ENCODE results near the gene PRR29.
"Not testable (repeated sequence)": the region's sequence is repeated elsewhere in the genome, so short reads cannot be mapped to it uniquely, and the experiment has no call there.

Gene PRR29

GRCh38 chr17:63975541-63976092 is 22.5 kb upstream of the PRR29 start:
- DNase-seq, result no peak
- no CpG with 5 or more reads among the region's 2 CpGs for WGBS (ENCODE audit: extremely low coverage, insufficient coverage, insufficient read length)
- Histone ChIP-seq H3K18ac (ENCODE audit: low read length) (no peak overlapping the region), H4K91ac (ENCODE audit: low read depth, low read length) (no peak overlapping the region), H3K79me1 (ENCODE audit: low read length) (no peaks in the 10 kb centered on the region), H2BK5ac (ENCODE audit: low read depth, low read length, poor library complexity) (no peak overlapping the region), H2AK5ac (ENCODE audit: low read length) (no peak overlapping the region), H3K4ac (ENCODE audit: low read depth, low read length) (no peak overlapping the region), H4K8ac (ENCODE audit: low read depth, low read length) (no peak overlapping the region), H3K27me3 (ENCODE audit: insufficient read depth, low read length) (no peaks in the 10 kb centered on the region), H3K27ac (ENCODE audit: low read depth, low read length) (no peak overlapping the region), H3K9ac (ENCODE audit: low read length) (no peak overlapping the region), H2AFZ (ENCODE audit: insufficient read depth, low read length, poor library complexity) (no peak overlapping the region), H3K9me3 (ENCODE audit: insufficient read depth, low read depth, low read length) (peaks cover 5% of the 10 kb centered on the region), H2BK120ac (ENCODE audit: insufficient read depth, low read length, poor library complexity) (no peak overlapping the region), H3K79me2 (ENCODE audit: control insufficient read depth, insufficient read depth, low read length, poor library complexity) (no peaks in the 10 kb centered on the region), H3K14ac (ENCODE audit: low read length) (no peak overlapping the region), H2BK12ac (ENCODE audit: low read length) (no peak overlapping the region), H3K36me3 (ENCODE audit: control insufficient read depth in 1 of 2, insufficient read depth in 2 of 2, low read length in 2 of 2) (no peaks in the 10 kb centered on the region), H3K4me1 (ENCODE audit: control insufficient read depth in 1 of 2, insufficient read depth in 2 of 2, low read length in 2 of 2) (peaks cover 0 to 10% of the 10 kb centered on the region in 2 experiments), H3K23ac (ENCODE audit: low read length) (no peak overlapping the region), H3K4me3 (ENCODE audit: low read depth, low read length) (no peak overlapping the region), H3K4me2 (ENCODE audit: low read length) (no peak overlapping the region), H4K12ac (ENCODE audit: low read depth, low read length) (no peak overlapping the region)

GRCh38 chr17:63976702-63977101 is 21.4 kb upstream of the PRR29 start:
- peaks cover 0 to 10% of the 10 kb centered on the region in 2 experiments for H3K4me1 ChIP-seq (ENCODE audit: control insufficient read depth in 1 of 2, insufficient read depth in 2 of 2, low read length in 2 of 2)
- no peak overlapping the region for H3K4ac ChIP-seq (ENCODE audit: low read depth, low read length)
- H3K14ac ChIP-seq (ENCODE audit: low read length), result no peak overlapping the region
- H3K4me3 ChIP-seq (ENCODE audit: low read depth, low read length), result no peak overlapping the region
- H4K12ac ChIP-seq (ENCODE audit: low read depth, low read length), result no peak overlapping the region
- no peak overlapping the region for H3K18ac ChIP-seq (ENCODE audit: low read length)
- no peaks in the 10 kb centered on the region for H3K79me2 ChIP-seq (ENCODE audit: control insufficient read depth, insufficient read depth, low read length, poor library complexity)
- no peak overlapping the region for H3K4me2 ChIP-seq (ENCODE audit: low read length)
- no peak overlapping the region for H2BK5ac ChIP-seq (ENCODE audit: low read depth, low read length, poor library complexity)
- H3K27me3 ChIP-seq (ENCODE audit: insufficient read depth, low read length), result no peaks in the 10 kb centered on the region
- no peak overlapping the region for H3K27ac ChIP-seq (ENCODE audit: low read depth, low read length)
- H2BK12ac ChIP-seq (ENCODE audit: low read length), result no peak overlapping the region
- no peak overlapping the region for H2BK120ac ChIP-seq (ENCODE audit: insufficient read depth, low read length, poor library complexity)
- no CpG with 5 or more reads among the region's 3 CpGs for WGBS (ENCODE audit: extremely low coverage, insufficient coverage, insufficient read length)
- H4K8ac ChIP-seq (ENCODE audit: low read depth, low read length), result no peak overlapping the region
- no peak for DNase-seq
- H3K9ac ChIP-seq (ENCODE audit: low read length), result no peak overlapping the region
- H4K91ac ChIP-seq (ENCODE audit: low read depth, low read length), result no peak overlapping the region
- H3K36me3 ChIP-seq (ENCODE audit: control insufficient read depth in 1 of 2, insufficient read depth in 2 of 2, low read length in 2 of 2), result no peaks in the 10 kb centered on the region
- H2AK5ac ChIP-seq (ENCODE audit: low read length), result no peak overlapping the region
- H3K9me3 ChIP-seq (ENCODE audit: insufficient read depth, low read depth, low read length), result peaks cover 5% of the 10 kb centered on the region
- no peak overlapping the region for H3K23ac ChIP-seq (ENCODE audit: low read length)
- no peaks in the 10 kb centered on the region for H3K79me1 ChIP-seq (ENCODE audit: low read length)
- H2AFZ ChIP-seq (ENCODE audit: insufficient read depth, low read length, poor library complexity), result no peak overlapping the region

- Histone ChIP-seq H2BK120ac (ENCODE audit: insufficient read depth, low read length, poor library complexity) (no peak overlapping the region), H3K9me3 (ENCODE audit: insufficient read depth, low read depth, low read length) (no peaks in the 10 kb centered on the region), H3K79me1 (ENCODE audit: low read length) (no peaks in the 10 kb centered on the region), H4K12ac (ENCODE audit: low read depth, low read length) (no peak overlapping the region), H3K4ac (ENCODE audit: low read depth, low read length) (no peak overlapping the region), H3K23ac (ENCODE audit: low read length) (no peak overlapping the region), H4K91ac (ENCODE audit: low read depth, low read length) (no peak overlapping the region), H2BK12ac (ENCODE audit: low read length) (no peak overlapping the region), H3K4me2 (ENCODE audit: low read length) (no peak overlapping the region), H3K27ac (ENCODE audit: low read depth, low read length) (no peak overlapping the region), H3K27me3 (ENCODE audit: insufficient read depth, low read length) (no peaks in the 10 kb centered on the region), H3K36me3 (ENCODE audit: control insufficient read depth in 1 of 2, insufficient read depth in 2 of 2, low read length in 2 of 2) (no peaks in the 10 kb centered on the region), H3K14ac (ENCODE audit: low read length) (no peak overlapping the region), H3K79me2 (ENCODE audit: control insufficient read depth, insufficient read depth, low read length, poor library complexity) (no peaks in the 10 kb centered on the region), H3K4me1 (ENCODE audit: control insufficient read depth in 1 of 2, insufficient read depth in 2 of 2, low read length in 2 of 2) (peaks cover 0 to 10% of the 10 kb centered on the region in 2 experiments), H3K18ac (ENCODE audit: low read length) (no peak overlapping the region), H2AK5ac (ENCODE audit: low read length) (no peak overlapping the region), H3K9ac (ENCODE audit: low read length) (no peak overlapping the region), H4K8ac (ENCODE audit: low read depth, low read length) (no peak overlapping the region), H2AFZ (ENCODE audit: insufficient read depth, low read length, poor library complexity) (no peak overlapping the region), H2BK5ac (ENCODE audit: low read depth, low read length, poor library complexity) (no peak overlapping the region), H3K4me3 (ENCODE audit: low read depth, low read length) (no peak overlapping the region)
- WGBS (ENCODE audit: extremely low coverage, insufficient coverage, insufficient read length), result no CpG with 5 or more reads among the region's 13 CpGs
- DNase-seq, result no peak
Observed at GRCh38 chr17:63978272-63979200, 19.6 kb upstream of the PRR29 start.

- WGBS (ENCODE audit: extremely low coverage, insufficient coverage, insufficient read length), result no CpG with 5 or more reads among the region's 2 CpGs
- H3K4me2 ChIP-seq (ENCODE audit: low read length); H4K12ac ChIP-seq (ENCODE audit: low read depth, low read length): not testable (repeated sequence)
Observed at GRCh38 chr17:63982641-63983040, 15.5 kb upstream of the PRR29 start.

More at GRCh38 chr17:63982641-63983040, 15.5 kb upstream of the PRR29 start:
- H3K79me2 ChIP-seq (ENCODE audit: control insufficient read depth, insufficient read depth, low read length, poor library complexity); H2AFZ ChIP-seq (ENCODE audit: insufficient read depth, low read length, poor library complexity); H2BK120ac ChIP-seq (ENCODE audit: insufficient read depth, low read length, poor library complexity); H3K79me1 ChIP-seq (ENCODE audit: low read length); H3K9ac ChIP-seq (ENCODE audit: low read length); H3K4ac ChIP-seq (ENCODE audit: low read depth, low read length); H3K23ac ChIP-seq (ENCODE audit: low read length); H3K4me1 ChIP-seq (ENCODE audit: control insufficient read depth in 1 of 2, insufficient read depth in 2 of 2, low read length in 2 of 2); H2AK5ac ChIP-seq (ENCODE audit: low read length); H2BK12ac ChIP-seq (ENCODE audit: low read length); H4K91ac ChIP-seq (ENCODE audit: low read depth, low read length); H3K14ac ChIP-seq (ENCODE audit: low read length); H3K18ac ChIP-seq (ENCODE audit: low read length); H3K27ac ChIP-seq (ENCODE audit: low read depth, low read length); DNase-seq; H3K27me3 ChIP-seq (ENCODE audit: insufficient read depth, low read length); H3K36me3 ChIP-seq (ENCODE audit: control insufficient read depth in 1 of 2, insufficient read depth in 2 of 2, low read length in 2 of 2); H2BK5ac ChIP-seq (ENCODE audit: low read depth, low read length, poor library complexity); H4K8ac ChIP-seq (ENCODE audit: low read depth, low read length); H3K9me3 ChIP-seq (ENCODE audit: insufficient read depth, low read depth, low read length); H3K4me3 ChIP-seq (ENCODE audit: low read depth, low read length): not testable (repeated sequence)

Data from trophoblast cell (in vitro differentiated cells and primary cell).